Spleen (tissue), 13 donors: ENCODE results near the gene MAZ. TPM values are rescaled to one million over a fixed set of nuclear protein-coding genes. Genes with fewer than 3 reads are reported as not detected.
"Not testable (repeated sequence)": the region's sequence is repeated elsewhere in the genome, so short reads cannot be mapped to it uniquely, and the experiment has no call there.

Source experiments
- DNase-seq: peaks from one replicate; pipeline ENCODE4 v3.0.0-alpha.2; 2020
- H3K27ac ChIP-seq, 8 donors: fragments of 200-600 bp; sonication (generic) in 7 of 8; 1 replicate in 4 of 8; 2 replicates in 4 of 8; pipeline versions ENCODE4 v1.5.0 to v1.8.0; 2016 to 2021; ENCODE audit warnings: inconsistent platforms in 4 of 8, mild to moderate bottlenecking in 4 of 8, moderate library complexity in 1 of 8
- H3K27me3 ChIP-seq, 7 donors: fragments of 200-600 bp; sonication (generic) in 6 of 7; replicated peaks in 1 of 7; 1 replicate in 4 of 7; 2 replicates in 3 of 7; pipeline versions ENCODE4 v1.5.0 to v1.8.0; 2016 to 2021; ENCODE audit warnings: inconsistent platforms in 3 of 7, mild to moderate bottlenecking in 1 of 7
- H3K36me3 ChIP-seq, 6 donors: fragments of 200-600 bp; sonication (generic) in 5 of 6; 1 replicate in 4 of 6; 2 replicates in 2 of 6; pipeline versions ENCODE4 v1.5.0 to v1.8.0; 2016 to 2021; ENCODE audit warnings: inconsistent platforms in 2 of 6
- H3K4me1 ChIP-seq, 6 donors: fragments of 200-600 bp; sonication (generic) in 5 of 6; 1 replicate in 3 of 6; 2 replicates in 3 of 6; pipeline versions ENCODE4 v1.5.0 to v1.8.0; 2016 to 2021; ENCODE audit warnings: inconsistent platforms in 3 of 6
- H3K4me3 ChIP-seq, 8 donors: fragments of 200-600 bp; sonication (generic) in 7 of 8; 1 replicate in 4 of 8; 2 replicates in 4 of 8; pipeline versions ENCODE4 v1.5.0 to v1.8.0; 2016 to 2021; ENCODE audit warnings: inconsistent platforms in 4 of 8, mild to moderate bottlenecking in 4 of 8, moderate library complexity in 2 of 8
- H3K9me3 ChIP-seq, 8 donors: fragments of 200-600 bp; sonication (generic) in 7 of 8; 1 replicate in 4 of 8; 2 replicates in 4 of 8; pipeline versions ENCODE4 v1.5.0 to v1.8.0; 2016 to 2021; ENCODE audit warnings: inconsistent platforms in 4 of 8
- CTCF ChIP-seq, 11 experiments: fragments of 200-600 bp in 7 of 11; fragments of 450-650 bp in 4 of 11; sonication (generic) in 4 of 11; IDR thresholded peaks in 8 of 11; conservative IDR thresholded peaks in 3 of 11; 1 replicate in 7 of 11; 2 replicates in 4 of 11; pipeline versions ENCODE4 v1.4.0 to v1.8.0; 2016 to 2021; ENCODE audit warnings: antibody characterized with exemption in 11 of 11, inconsistent platforms in 4 of 11, mild to moderate bottlenecking in 1 of 11
- POLR2A ChIP-seq, 3 donors: fragments of 450-650 bp; IDR thresholded peaks; one replicate each; pipeline ENCODE4 v1.5.1; 2017; ENCODE audit warnings: antibody characterized with exemption in 3 of 3, mild to moderate bottlenecking in 1 of 3
- POLR2AphosphoS5 ChIP-seq, 3 donors: sonication (generic); formaldehyde crosslinking; IDR thresholded peaks; one replicate each; pipeline ENCODE4 v1.5.1; 2017; ENCODE audit warnings: antibody characterized with exemption in 3 of 3
- WGBS, 5 donors: extraction: QIAGEN DNeasy Blood & Tissue Kit in 3 of 5; methylation state at CpG; one replicate each; pipeline versions ENCODE4 v1.1.5 to v1.1.7; 2013 to 2018; 5-methylcytosine and 5-hydroxymethylcytosine counted together
- intact Hi-C: fragments of 100-400 bp; cut with DNase I; formaldehyde crosslinking; loops from one replicate; pipeline ENCODE4 v1.15.0; 2023; ENCODE audit warnings: low total_unique reads
- long read RNA-seq, 2 donors: transcript quantifications; one replicate each; lab custom pipeline, GENCODE V29; 2026
- polyA plus RNA-seq, 3 donors: library from polyadenylated mRNA; stranded (reverse); fragments of 200-250 nt; gene quantifications; one replicate each; pipeline ENCODE4 v1.2.1, GENCODE V29; 2013
- total RNA-seq, 7 donors: library from RNA; depleted of rRNA in 3 of 7; stranded (reverse); fragments of >200 nt in 3 of 7; fragmentation: NEBNext Ultra II Directional in 4 of 7; extraction: Animal tissue kit (Norgen Biotek cat#: 25700) in 4 of 7; gene quantifications; one replicate each; pipeline versions ENCODE4 v1.1.0 to v1.2.1, GENCODE V29; 2016 to 2021
- donor health status: healthy with polysubstance abuse.
- donor health status: DM: no; HTN: no; CAD: no; lungs with moderate emphysema.
- donor health status: DM: no; HTN: no; CAD: no.
- donor health status: Bipolar disorder and iron deficiency.
- donor health status: healthy.
- donor health status: DM: no; HTN: no; CAD: no.
- donor health status: DM: yes; HTN: yes; CAD: no.

The MAZ gene
- total RNA-seq, result 100 to 1,000 TPM in 4 of 7 donors, 10 to 100 TPM in 3; 82.7 to 157 (median 125) TPM
- 100 to 1,000 TPM in 2 of 3 donors, 10 to 100 TPM in 1; 92.2 to 145 (median 100) TPM for polyA plus RNA-seq
- long read RNA-seq, donor 1, transcript MAZ-202 (5 exons, 2,532 nt), result major isoform, 18 of 35 reads
- long read RNA-seq, donor 1, transcript MAZ-201 (6 exons, 2,698 nt), result minor isoform, 10 of 35 reads
- long read RNA-seq, donor 1, partial matches to known transcripts, result 0 of 35 reads
- long read RNA-seq, donor 1, other reads (novel, unspliced or antisense), result 0 of 35 reads
- long read RNA-seq, donor 2, transcript MAZ-201 (6 exons, 2,698 nt), result minor isoform, 10 of 38 reads
- long read RNA-seq, donor 2, transcript MAZ-202 (5 exons, 2,532 nt), result major isoform, 17 of 38 reads
- long read RNA-seq, donor 2, partial matches to known transcripts, result 7 of 38 reads
- long read RNA-seq, donor 2, other reads (novel, unspliced or antisense), result 0 of 38 reads

GRCh38 chr16:29806099-29806579, at the start of gene MAZ:
Gene MAZ (plus strand): TSS chr16:29806529. CDS start chr16:29806702, 173 bp downstream.
- no peak for TF ChIP-seq POLR2AphosphoS5 (IDR thresholded peaks at IDR 0.05)
- no peak for TF ChIP-seq POLR2A (IDR thresholded peaks at IDR 0.05)
- no peak for TF ChIP-seq CTCF (IDR thresholded peaks at IDR 0.05 in 8 of 11, conservative IDR thresholded peaks at IDR 0.05 in 3 of 11)
- H3K9me3 ChIP-seq, result no peaks in the 10 kb centered on the region
- peak; percentile 93 for DNase-seq
- H3K4me3 ChIP-seq, result peak within 1 kb of the TSS; percentile 64 to 92 (median 74)
- 2 to 4% (median 3%) methylated on average over 8 to 53 of the region's 67 CpGs; no CpG with 5 or more reads in 2 of the 5 donors for WGBS, 5 donors
- H3K27ac ChIP-seq, result peak within 1 kb of the TSS; percentile 97 to 100 (median 98)
- no peaks in the 10 kb centered on the region for H3K27me3 ChIP-seq
- intact Hi-C loops, result no loop called here
- peaks cover 0 to 50% (median 19%) of the 10 kb centered on the region in 6 donors for H3K36me3 ChIP-seq
- peaks cover 39 to 57% (median 54%) of the 10 kb centered on the region in 6 donors for H3K4me1 ChIP-seq

- H3K27ac ChIP-seq, result no peak overlapping the region
- peaks cover 0 to 14% (median 8%) of the 10 kb centered on the region in 6 donors for H3K4me1 ChIP-seq
- no peaks in the 10 kb centered on the region for H3K9me3 ChIP-seq
- no peak overlapping the region for H3K4me3 ChIP-seq
- intact Hi-C loops, result no loop called here
- H3K36me3 ChIP-seq, result no peaks in the 10 kb centered on the region
- H3K27me3 ChIP-seq, result peaks cover 0 to 6% (median 0%) of the 10 kb centered on the region in 7 donors
- 67 to 86% (median 74%) methylated on average over 1 of the region's 1 CpG for WGBS, 5 donors
- TF ChIP-seq POLR2A (IDR thresholded peaks at IDR 0.05) (no peak), POLR2AphosphoS5 (IDR thresholded peaks at IDR 0.05) (no peak), CTCF (IDR thresholded peaks at IDR 0.05 in 8 of 11, conservative IDR thresholded peaks at IDR 0.05 in 3 of 11) (no peak)
- DNase-seq, result no peak
These were observed 49.7 kb upstream of the MAZ start for GRCh38 chr16:29756654-29757053.

GRCh38 chr16:29757086-29757485, 49.2 kb upstream of the MAZ start:
- H3K36me3 ChIP-seq, DNase-seq, H3K27ac ChIP-seq, H3K4me3 ChIP-seq, H3K9me3 ChIP-seq, intact Hi-C loops, H3K27me3 ChIP-seq: not testable (repeated sequence)
- H3K4me1 ChIP-seq, result peaks cover 0 to 14% (median 8%) of the 10 kb centered on the region in 6 donors
- 86 to 94% (median 89%) methylated on average over 8 of the region's 8 CpGs for WGBS, 5 donors

DNA sequence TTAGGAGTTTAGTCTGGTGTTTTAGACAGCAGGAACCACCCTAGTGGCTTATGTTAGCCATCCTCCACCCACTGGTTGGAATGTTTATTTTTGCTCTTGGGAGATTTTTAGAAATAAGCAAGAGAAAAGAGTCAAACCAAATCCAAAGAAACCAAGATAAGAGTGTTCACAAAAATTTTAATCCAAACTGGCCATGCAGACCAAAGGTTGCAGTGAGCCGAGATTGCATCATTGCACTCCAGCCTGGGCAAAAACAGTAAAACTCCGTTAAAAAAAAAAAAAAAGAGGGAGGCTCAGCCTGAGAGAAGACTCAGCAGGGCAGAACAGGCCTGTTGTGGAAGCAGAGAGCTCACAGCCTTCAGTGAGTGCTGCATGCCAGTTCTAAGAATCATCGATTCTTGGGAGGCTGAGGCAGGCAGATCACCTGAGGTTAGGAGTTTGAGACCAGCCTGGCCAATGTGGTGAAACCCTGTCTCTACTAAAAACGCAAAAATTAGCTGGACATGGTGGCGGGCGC, 48.3 kb upstream of the MAZ start:
- no peak overlapping the region for H3K27ac ChIP-seq
- intact Hi-C loops, result no loop called here
- TF ChIP-seq POLR2A (IDR thresholded peaks at IDR 0.05) (no peak), CTCF (IDR thresholded peaks at IDR 0.05 in 8 of 11, conservative IDR thresholded peaks at IDR 0.05 in 3 of 11) (no peak), POLR2AphosphoS5 (IDR thresholded peaks at IDR 0.05) (no peak)
- DNase-seq, result no peak
- 71 to 89% (median 78%) methylated on average over 6 of the region's 6 CpGs for WGBS, 5 donors
- no peak overlapping the region for H3K4me3 ChIP-seq
- H3K4me1 ChIP-seq, result peaks cover 0 to 16% (median 8%) of the 10 kb centered on the region in 6 donors
- H3K27me3 ChIP-seq, result peaks cover 0 to 6% (median 0%) of the 10 kb centered on the region in 7 donors
- no peaks in the 10 kb centered on the region for H3K9me3 ChIP-seq
- no peaks in the 10 kb centered on the region for H3K36me3 ChIP-seq
